H1 (cell line): Measurements from ENCODE around the gene CCDC9B. TPM values are rescaled to one million over a fixed set of nuclear protein-coding genes. Genes with fewer than 3 reads are reported as not detected.

Experiments
- CTCF ChIA-PET: fragments of 300-600 bp; sonication (Branson Sonifier 250); formaldehyde crosslinking; loops from one replicate; lab custom pipeline; 2021; ENCODE audit not compliant: partially characterized antibody; lab: Charles Lee
- POLR2A ChIA-PET: fragments of 300-600 bp; sonication (Branson Sonifier 250); formaldehyde crosslinking; loops from one replicate; lab custom pipeline; 2021; ENCODE audit warnings: inconsistent platforms; ENCODE audit not compliant: partially characterized antibody; lab: Charles Lee
- DNase-seq, 2 experiments: peaks; one replicate each; pipeline versions ENCODE4 v3.0.0 to v3.0.0-alpha.2; 2010 to 2022; ENCODE audit warnings: low spot score in 2 of 2, low read depth in 1 of 2, mixed read lengths in 1 of 2
- FAIRE-seq: peaks from 2 replicates; lab custom pipeline; 2011; peaks lifted over from hg19 to GRCh38; lab: Jason Lieb, UNC
- H2AFZ ChIP-seq: 2 replicates; pipeline ENCODE4 v1.8.1; 2012; ENCODE audit warnings: low read length, inconsistent platforms
- H2AK5ac ChIP-seq: 2 replicates; pipeline ENCODE4 v1.6.1; 2013; ENCODE audit warnings: low read depth, low read length
- H2BK120ac ChIP-seq: replicated peaks from 2 replicates; pipeline ENCODE3; 2013; ENCODE audit warnings: low read depth, low read length, inconsistent platforms
- H2BK12ac ChIP-seq: 2 replicates; pipeline ENCODE4 v1.6.1; 2013; ENCODE audit warnings: low read depth, low read length
- H2BK15ac ChIP-seq: 2 replicates; pipeline ENCODE4 v1.6.1; 2013; ENCODE audit warnings: low read length
- H2BK20ac ChIP-seq: 2 replicates; pipeline ENCODE4 v1.6.1; 2013; ENCODE audit warnings: low read length
- H2BK5ac ChIP-seq: 2 replicates; pipeline ENCODE4 v1.6.1; 2013; ENCODE audit warnings: low read depth, low read length
- H3K14ac ChIP-seq: 2 replicates; pipeline ENCODE4 v1.6.1; 2013; ENCODE audit warnings: inconsistent platforms; ENCODE audit not compliant: insufficient read length
- H3K18ac ChIP-seq: 2 replicates; pipeline ENCODE4 v1.6.1; 2013; ENCODE audit warnings: low read length; ENCODE audit errors: extremely low read depth
- H3K23ac ChIP-seq: 2 replicates; pipeline ENCODE4 v1.6.1; 2013; ENCODE audit warnings: inconsistent platforms; ENCODE audit not compliant: insufficient read length
- H3K23me2 ChIP-seq: 2 replicates; pipeline ENCODE4 v1.6.1; 2013; ENCODE audit warnings: low read depth, low read length
- H3K27ac ChIP-seq: 2 replicates; pipeline ENCODE4 v1.6.1; 2011; ENCODE audit warnings: low read depth, low read length, inconsistent platforms
- H3K27me3 ChIP-seq, 4 experiments: replicated peaks in 1 of 4; 1 replicate in 1 of 4; 2 replicates in 3 of 4; pipeline versions ENCODE4 v1.6.1 to v1.8.1; 2011 to 2013; ENCODE audit warnings: low read length in 3 of 4, mild to moderate bottlenecking in 3 of 4, inconsistent platforms in 2 of 4, mixed read lengths in 2 of 4, moderate library complexity in 1 of 4; ENCODE audit not compliant: control insufficient read depth in 3 of 4, insufficient read depth in 3 of 4; ENCODE audit errors: extremely low read depth in 1 of 4
- H3K36me3 ChIP-seq, 4 experiments: 2 replicates each; pipeline versions ENCODE4 v1.6.1 to v1.8.1; 2011 to 2013; ENCODE audit warnings: mild to moderate bottlenecking in 4 of 4, low read length in 3 of 4, moderate library complexity in 2 of 4, control low read depth in 1 of 4, inconsistent platforms in 1 of 4; ENCODE audit not compliant: insufficient read depth in 4 of 4, control insufficient read depth in 2 of 4
- H3K4ac ChIP-seq: replicated peaks from 2 replicates; pipeline ENCODE3; 2013; ENCODE audit warnings: low read length, low read depth, mixed read lengths, inconsistent platforms; ENCODE audit not compliant: insufficient read length
- H3K4me1 ChIP-seq, 4 experiments: replicated peaks in 1 of 4; 1 replicate in 1 of 4; 2 replicates in 3 of 4; pipeline versions ENCODE4 v1.6.1 to v1.8.1; 2011 to 2013; ENCODE audit warnings: low read length in 3 of 4, inconsistent platforms in 2 of 4, mixed read lengths in 1 of 4; ENCODE audit not compliant: insufficient read depth in 4 of 4, control insufficient read depth in 3 of 4
- H3K4me2 ChIP-seq, 2 experiments: 2 replicates each; pipeline versions ENCODE4 v1.6.1 to v1.8.1; 2011 to 2013; ENCODE audit warnings: low read depth in 2 of 2, low read length in 2 of 2, control low read depth in 1 of 2, inconsistent platforms in 1 of 2, mild to moderate bottlenecking in 1 of 2; ENCODE audit not compliant: insufficient read depth in 1 of 2
- H3K4me3 ChIP-seq, 4 experiments: fragments of 200-600, 300-600 bp in 1 of 4; sonication (generic), shearing (Covaris generic), sonication (Bioruptor Twin) in 1 of 4; 2 replicates each; pipeline versions ENCODE4 v1.5.1 to v1.8.1; 2011 to 2016; ENCODE audit warnings: low read length in 4 of 4, low read depth in 3 of 4, control low read depth in 2 of 4, inconsistent platforms in 2 of 4, mild to moderate bottlenecking in 2 of 4, mixed read lengths in 1 of 4, moderate library complexity in 1 of 4; ENCODE audit not compliant: insufficient read depth in 2 of 4; ENCODE audit errors: extremely low read depth in 1 of 4
- H3K56ac ChIP-seq: replicated peaks from 2 replicates; pipeline ENCODE3; 2013; ENCODE audit warnings: low read depth, mild to moderate bottlenecking, mixed read lengths, low read length, inconsistent platforms; ENCODE audit not compliant: insufficient read length
- H3K79me1 ChIP-seq: 2 replicates; pipeline ENCODE4 v1.6.1; 2013; ENCODE audit warnings: low read depth, low read length, control low read depth
- H3K79me2 ChIP-seq, 2 experiments: 2 replicates each; pipeline versions ENCODE4 v1.6.1 to v1.8.1; 2012 to 2013; ENCODE audit warnings: low read length in 2 of 2, mild to moderate bottlenecking in 2 of 2, inconsistent platforms in 1 of 2; ENCODE audit not compliant: insufficient read depth in 2 of 2, control insufficient read depth in 1 of 2
- H3K9ac ChIP-seq, 4 experiments: replicated peaks in 1 of 4; 1 replicate in 1 of 4; 2 replicates in 3 of 4; pipeline versions ENCODE4 v1.6.1 to v1.8.1; 2011 to 2013; ENCODE audit warnings: low read depth in 3 of 4, low read length in 3 of 4, control low read depth in 2 of 4, mild to moderate bottlenecking in 2 of 4, moderate library complexity in 2 of 4, inconsistent platforms in 1 of 4; ENCODE audit errors: extremely low read depth in 1 of 4
- H3K9me3 ChIP-seq, 2 experiments: 2 replicates each; pipeline versions ENCODE4 v1.6.1 to v1.8.1; 2012 to 2013; ENCODE audit warnings: mild to moderate bottlenecking in 2 of 2, moderate library complexity in 2 of 2, control low read depth in 1 of 2, inconsistent platforms in 1 of 2, low read depth in 1 of 2, low read length in 1 of 2, mixed read lengths in 1 of 2; ENCODE audit not compliant: insufficient read depth in 2 of 2
- H4K20me1 ChIP-seq, 2 experiments: replicated peaks in 1 of 2; 2 replicates each; pipeline versions ENCODE3 to v1.8.1; 2011 to 2013; ENCODE audit warnings: inconsistent platforms in 2 of 2, low read length in 2 of 2, mild to moderate bottlenecking in 1 of 2; ENCODE audit not compliant: insufficient read depth in 2 of 2, control insufficient read depth in 1 of 2
- H4K5ac ChIP-seq: 2 replicates; pipeline ENCODE4 v1.6.1; 2013; ENCODE audit warnings: low read length, low read depth, mixed read lengths, inconsistent platforms; ENCODE audit not compliant: insufficient read length
- H4K8ac ChIP-seq: 2 replicates; pipeline ENCODE4 v1.8.0; 2013; ENCODE audit warnings: mild to moderate bottlenecking, moderate library complexity, low read length, inconsistent platforms; ENCODE audit not compliant: insufficient read depth; ENCODE audit errors: extremely low read depth
- H4K91ac ChIP-seq: replicated peaks from 2 replicates; pipeline ENCODE3; 2013; ENCODE audit warnings: low read length, mixed read lengths, inconsistent platforms; ENCODE audit not compliant: insufficient read length
- EGR1 ChIP-seq: IDR thresholded peaks from 2 replicates; pipeline ENCODE4 v1.6.1; 2011; ENCODE audit warnings: low read depth, low read length, borderline replicate concordance
- JUN ChIP-seq: IDR thresholded peaks from 2 replicates; pipeline ENCODE4 v1.6.1; 2011; ENCODE audit warnings: low read depth, mild to moderate bottlenecking, improper control_type of control experiment, low read length
- SP1 ChIP-seq: IDR thresholded peaks from 2 replicates; pipeline ENCODE4 v1.6.1; 2011; ENCODE audit warnings: low read depth, low read length
- TBP ChIP-seq: IDR thresholded peaks from 2 replicates; pipeline ENCODE4 v1.6.1; 2011; ENCODE audit warnings: low read depth, low read length, improper control_type of control experiment
- WGBS, 2 experiments: shearing (Covaris generic) in 1 of 2; methylation state at CpG; one replicate each; pipeline versions ENCODE4 v1.1.6 to v1.1.7; 2013 to 2015; ENCODE audit warnings: low lambda C conversion rate in 2 of 2, mixed read lengths in 2 of 2, inconsistent platforms in 1 of 2, low coverage in 1 of 2, missing lambda C conversion rate in 1 of 2; ENCODE audit not compliant: insufficient replicate concordance in 2 of 2, insufficient coverage in 1 of 2, insufficient read length in 1 of 2; ENCODE audit errors: extremely low coverage in 1 of 2, missing lambda C conversion rate in 1 of 2; 5-methylcytosine and 5-hydroxymethylcytosine counted together
- polyA plus RNA-seq, 7 experiments: library from polyadenylated mRNA; depleted of rRNA in 3 of 7; stranded (reverse) in 5 of 7; unstranded in 2 of 7; fragments of >200 nt in 5 of 7; fragments of 200-250 nt in 2 of 7; gene quantifications; 1 replicate in 5 of 7; 2 replicates in 1 of 7; 4 replicates in 1 of 7; pipeline versions ENCODE4 v1.2.1 to v1.2.3, GENCODE V29; 2011 to 2013; ENCODE audit warnings: missing spikeins in 2 of 7, mixed read lengths in 2 of 7
- total RNA-seq: library from RNA; stranded (reverse); fragmentation: NEBNext Ultra II Directional; extraction: Animal tissue kit (Norgen Biotek cat#: 25700); gene quantifications from 2 replicates; pipeline ENCODE4 v1.2.1, GENCODE V29; 2021

The CCDC9B gene
- total and polyA plus RNA-seq, 2 of the 8 experiments (the other 6 are each of a cell fraction or from before 2014, with no cell fraction given) = 0.45 to 0.78 TPM

- H3K4me2 ChIP-seq = no peak overlapping the region
- no peaks in the 10 kb centered on the region for H3K79me2 ChIP-seq
- peaks cover 2% of the 10 kb centered on the region; the same call in 1 of the 2 replicates for H3K23me2 ChIP-seq
- 89% methylated on average over 3 of the region's 3 CpGs; no CpG with 5 or more reads in 1 of the 2 experiments for WGBS, 2 experiments
- H4K8ac ChIP-seq = no peak overlapping the region
- no peak overlapping the region for H2AK5ac ChIP-seq
- POLR2A ChIA-PET = interaction anchor here (1.1 kb wide), 1 partner anchor 54 kb away, joined by 3 read pairs; the partner anchor contains the start of gene INAFM2
- H3K27ac ChIP-seq = no peak overlapping the region
- H3K4me3 ChIP-seq = no peak overlapping the region
- peaks cover 0 to 11% (median 2%) of the 10 kb centered on the region in 4 experiments; a peak in 2 of 7 replicates for H3K4me1 ChIP-seq
- TF ChIP-seq TBP (no peak), JUN (no peak), EGR1 (no peak), SP1 (no peak)
- no peak overlapping the region for H3K56ac ChIP-seq
- no peaks in the 10 kb centered on the region for H3K9me3 ChIP-seq
- no peak overlapping the region for H3K9ac ChIP-seq
- H2BK12ac ChIP-seq = no peak overlapping the region
- no peaks in the 10 kb centered on the region for H3K79me1 ChIP-seq
- no peak overlapping the region for H4K91ac ChIP-seq
- no peaks in the 10 kb centered on the region for H4K20me1 ChIP-seq
- CTCF ChIA-PET = interaction anchor here (0.6 to 3.0 kb wide), 2 partner anchors 9 to 1068 kb away, joined by 4 to 14 read pairs; no protein-coding TSS in a partner anchor
- H3K36me3 ChIP-seq = no peaks in the 10 kb centered on the region
- no peak overlapping the region for H3K23ac ChIP-seq
- H3K14ac ChIP-seq = no peak overlapping the region
- H2BK20ac ChIP-seq = no peak overlapping the region
- no peak overlapping the region for H4K5ac ChIP-seq
- no peaks in the 10 kb centered on the region for H3K27me3 ChIP-seq
- H3K4ac ChIP-seq = no peak overlapping the region
- H2BK5ac ChIP-seq = no peak overlapping the region
- DNase-seq (no peak), FAIRE-seq (no peak)
- no peak overlapping the region for H2AFZ ChIP-seq
- no peak overlapping the region for H2BK120ac ChIP-seq
- no peak overlapping the region for H3K18ac ChIP-seq
- no peak overlapping the region for H2BK15ac ChIP-seq
Observed at GRCh38 chr15:40377606-40378005, 36.9 kb upstream of the CCDC9B start.
